Measurements from ENCODE around the gene CASP2.
"Not testable (repeated sequence)": the region's sequence is repeated elsewhere in the genome, so short reads cannot be mapped to it uniquely, and the experiment has no call there.

The CASP2 gene

GRCh38 chr7:143263266-143264195 is 24.6 kb upstream of the CASP2 start, which contains the start of gene GSTK1:
Gene GSTK1 (plus strand): TSS chr7:143263441. CDS start chr7:143263514, 73 bp downstream.
- DNase-seq (ENCODE audit: extremely low read depth, low read depth) = peak; percentile 11
- no peak for TF ChIP-seq CTCF (IDR thresholded peaks at IDR 0.05; ENCODE audit: low read depth, low read length)

- not testable (repeated sequence) for DNase-seq (ENCODE audit: extremely low read depth, low read depth)
These were observed 24.0 kb upstream of the CASP2 start for GRCh38 chr7:143264196-143264568.

GRCh38 chr7:143265017-143265693 is 23.0 kb upstream of the CASP2 start:
- TF ChIP-seq CTCF (IDR thresholded peaks at IDR 0.05; ENCODE audit: low read depth, low read length) = no peak
- DNase-seq (ENCODE audit: extremely low read depth, low read depth) = no peak

GRCh38 chr7:143269251-143269650 is 18.9 kb upstream of the CASP2 start:
- no peak for TF ChIP-seq CTCF (IDR thresholded peaks at IDR 0.05; ENCODE audit: low read depth, low read length)
- no peak for DNase-seq (ENCODE audit: extremely low read depth, low read depth)

- no peak for TF ChIP-seq CTCF (IDR thresholded peaks at IDR 0.05; ENCODE audit: low read depth, low read length)
These were observed 16.9 kb upstream of the CASP2 start for GRCh38 chr7:143271240-143271639.

GRCh38 chr7:143272871-143273270 is 15.3 kb upstream of the CASP2 start:
- DNase-seq (ENCODE audit: extremely low read depth, low read depth) = no peak
- no peak for TF ChIP-seq CTCF (IDR thresholded peaks at IDR 0.05; ENCODE audit: low read depth, low read length)

More at GRCh38 chr7:143271240-143271639, 16.9 kb upstream of the CASP2 start:
- DNase-seq (ENCODE audit: extremely low read depth, low read depth) = no peak

- peak; percentile 50 for DNase-seq (ENCODE audit: extremely low read depth, low read depth)
- TF ChIP-seq CTCF (IDR thresholded peaks at IDR 0.05; ENCODE audit: low read depth, low read length) = no peak
These were observed 8.7 kb upstream of the CASP2 start for GRCh38 chr7:143279186-143280098.
